ENCODE results near the gene SPATA6. TPM values are rescaled to one million over a fixed set of nuclear protein-coding genes. Genes with fewer than 3 reads are reported as not detected.

Gene SPATA6
- total and polyA plus RNA-seq, 2 of the 4 experiments (the other 2 are of a cell fraction), result 1.1 to 2.0 TPM

GRCh38 chr1:48493970-48494769, 22.2 kb upstream of the SPATA6 start:
- H3K4me2 ChIP-seq (ENCODE audit: low read depth, low read length), result peak overlapping the region; percentile 68
- H3K4me1 ChIP-seq (ENCODE audit: control insufficient read depth, insufficient read depth, low read length), result peaks cover 18% of the 10 kb centered on the region
- ChIA-PET POLR2A (ENCODE audit: unreplicated experiment) (no interaction called here), CTCF (interaction anchor here (0.5 to 0.7 kb wide), 2 partner anchors 21 to 27 kb away, joined by 3 read pairs; no protein-coding TSS in a partner anchor)
- H3K14ac ChIP-seq (replicated peaks; ENCODE audit: low read depth, low read length), result peak overlapping the region; percentile 47; the same call in 1 of the 2 replicates
- peak overlapping the region; percentile 45; the same call in 1 of the 3 replicates for H2BK15ac ChIP-seq (ENCODE audit: low read depth, low read length)
- peak overlapping the region; percentile 61 for H3K23ac ChIP-seq (ENCODE audit: low read depth, low read length)
- H4K8ac ChIP-seq (ENCODE audit: low read depth in 2 of 2, low read length in 2 of 2), result peak overlapping the region; percentile 20 to 77; a peak in 2 of 4 replicates
- peak overlapping the region; percentile 92 for H3K18ac ChIP-seq (ENCODE audit: low read depth, low read length)
- H3K79me1 ChIP-seq (ENCODE audit: low read depth in 1 of 2, low read length in 2 of 2), result no peaks in the 10 kb centered on the region
- no TSS peak for BruUV-seq (replicated peaks)
- peak overlapping the region; percentile 75 for H3K4ac ChIP-seq (ENCODE audit: low read depth, low read length)
- peak; percentile 94 for DNase-seq
- H2AK5ac ChIP-seq (ENCODE audit: low read depth, low read length), result peak overlapping the region; percentile 78
- peak overlapping the region; percentile 75 for H4K5ac ChIP-seq (ENCODE audit: low read depth, low read length)
- no peaks in the 10 kb centered on the region for H3K27me3 ChIP-seq (ENCODE audit: control insufficient read depth, insufficient read depth, low read length)
- no peaks in the 10 kb centered on the region for H3K9me3 ChIP-seq (ENCODE audit: control insufficient read depth, insufficient read depth, low read length)
- H3K36me3 ChIP-seq (ENCODE audit: control insufficient read depth, insufficient read depth, low read length), result no peaks in the 10 kb centered on the region
- H4K91ac ChIP-seq (ENCODE audit: insufficient read depth, low read depth, low read length), result peak overlapping the region; percentile 74
- no peak overlapping the region for H3K56ac ChIP-seq (ENCODE audit: extremely low read depth, insufficient read depth, low read length)
- H2BK120ac ChIP-seq (ENCODE audit: low read depth, low read length), result peak overlapping the region; percentile 84
- dilution Hi-C loops (cut with HindIII; ENCODE audit: low sequenced_read_pairs, unreplicated experiment) (no loop called here), intact Hi-C loops (cut with micrococcal nuclease) (loop anchor here (1.0 to 10.0 kb wide), 2 partner anchors 22 to 1319 kb away; partner anchors contain the start of gene SPATA6), in situ Hi-C loops (cut with MboI; ENCODE audit: low sequenced_read_pairs) (no loop called here)
- peak overlapping the region; percentile 81 for H2AFZ ChIP-seq (replicated peaks; ENCODE audit: low read length, poor library complexity)
- H3K4me3 ChIP-seq (ENCODE audit: insufficient read depth, low read depth, low read length), result no peak overlapping the region
- peak overlapping the region; percentile 78 for H2BK20ac ChIP-seq (ENCODE audit: low read depth, low read length)
- peaks cover 10% of the 10 kb centered on the region for H3K9me1 ChIP-seq (ENCODE audit: insufficient read depth, low read length)
- ATAC-seq (ENCODE audit: low read depth), result peak; percentile 91
- H4K20me1 ChIP-seq (ENCODE audit: insufficient read depth, low read length), result peaks cover 3% of the 10 kb centered on the region; the same call in 1 of the 2 replicates
- peak overlapping the region; percentile 89 for H3K27ac ChIP-seq (ENCODE audit: insufficient read depth, low read length)
- peak overlapping the region; percentile 18 for H2AK9ac ChIP-seq (replicated peaks; ENCODE audit: low read depth, low read length, poor library complexity)
- H2BK5ac ChIP-seq (ENCODE audit: low read depth, low read length, poor library complexity, severe bottlenecking), result peak overlapping the region; percentile 66
- WGBS, 2 experiments (ENCODE audit: extremely low coverage in 2 of 2, insufficient read length in 1 of 2), result 47% methylated on average over 3 of the region's 5 CpGs; no CpG with 5 or more reads in 1 of the 2 experiments
- peak overlapping the region; percentile 11; the same call in 1 of the 2 replicates for H3K9ac ChIP-seq (ENCODE audit: low read depth, low read length)
- TF ChIP-seq MAFK (IDR thresholded peaks at IDR 0.05; ENCODE audit: low read depth, low read length) (peak; percentile 88), FOS (IDR thresholded peaks at IDR 0.05; ENCODE audit: low read depth, low read length) (peak; percentile 28; the same call in 1 of the 2 replicates), MAZ (IDR thresholded peaks at IDR 0.05; ENCODE audit: borderline replicate concordance, low read depth, low read length) (no peak)
